GM15510 (cell line): ENCODE data around the gene BDKRB2.

Experiments used
- POLR2A ChIP-seq: IDR thresholded peaks from 3 replicates; pipeline ENCODE4 v1.6.1; 2011; ENCODE audit warnings: borderline replicate concordance; ENCODE audit not compliant: insufficient read length; ENCODE audit errors: extremely low read depth

The BDKRB2 gene

DNA sequence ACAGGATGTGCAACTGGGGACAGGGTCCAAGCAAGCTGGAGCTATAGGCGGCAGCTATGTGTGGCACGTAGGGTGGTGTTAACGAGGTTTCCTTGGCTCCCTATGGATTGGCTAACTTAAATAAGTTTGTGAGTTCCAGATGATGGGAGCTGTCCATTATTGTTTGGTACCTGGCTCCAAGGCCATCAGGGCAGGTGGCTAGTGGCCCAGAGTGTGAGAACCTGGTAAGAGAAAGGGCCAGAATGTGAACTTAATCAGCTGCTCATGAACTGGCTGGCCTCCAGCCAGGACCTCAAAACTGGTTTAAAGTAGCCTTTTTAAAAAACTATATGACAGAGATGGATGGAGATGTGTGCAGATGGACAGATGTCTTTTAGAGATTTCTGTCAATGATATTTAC, 1.5 kb upstream of the BDKRB2 start:
- TF ChIP-seq POLR2A, result no peak

DNA sequence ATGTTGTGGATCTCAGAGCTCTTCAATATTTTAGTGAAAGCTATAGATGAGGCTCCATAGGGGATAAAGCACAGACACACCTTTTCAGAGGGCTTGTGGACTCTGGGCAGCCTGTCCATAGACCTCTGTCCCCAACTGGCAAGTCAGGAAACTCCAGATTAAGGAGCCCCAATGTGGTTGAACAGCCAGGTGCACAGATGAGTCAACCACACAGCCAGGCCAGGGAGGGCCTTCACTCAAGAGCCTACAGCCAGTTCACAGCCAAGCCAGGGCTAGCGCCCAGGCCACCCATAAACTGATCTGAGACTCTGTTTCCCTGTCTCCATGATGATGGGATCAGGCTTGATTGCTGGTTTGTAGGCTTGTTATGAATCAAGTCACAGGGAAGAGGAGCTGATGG, 1.0 kb upstream of the BDKRB2 start:
- TF ChIP-seq POLR2A, result no peak

DNA sequence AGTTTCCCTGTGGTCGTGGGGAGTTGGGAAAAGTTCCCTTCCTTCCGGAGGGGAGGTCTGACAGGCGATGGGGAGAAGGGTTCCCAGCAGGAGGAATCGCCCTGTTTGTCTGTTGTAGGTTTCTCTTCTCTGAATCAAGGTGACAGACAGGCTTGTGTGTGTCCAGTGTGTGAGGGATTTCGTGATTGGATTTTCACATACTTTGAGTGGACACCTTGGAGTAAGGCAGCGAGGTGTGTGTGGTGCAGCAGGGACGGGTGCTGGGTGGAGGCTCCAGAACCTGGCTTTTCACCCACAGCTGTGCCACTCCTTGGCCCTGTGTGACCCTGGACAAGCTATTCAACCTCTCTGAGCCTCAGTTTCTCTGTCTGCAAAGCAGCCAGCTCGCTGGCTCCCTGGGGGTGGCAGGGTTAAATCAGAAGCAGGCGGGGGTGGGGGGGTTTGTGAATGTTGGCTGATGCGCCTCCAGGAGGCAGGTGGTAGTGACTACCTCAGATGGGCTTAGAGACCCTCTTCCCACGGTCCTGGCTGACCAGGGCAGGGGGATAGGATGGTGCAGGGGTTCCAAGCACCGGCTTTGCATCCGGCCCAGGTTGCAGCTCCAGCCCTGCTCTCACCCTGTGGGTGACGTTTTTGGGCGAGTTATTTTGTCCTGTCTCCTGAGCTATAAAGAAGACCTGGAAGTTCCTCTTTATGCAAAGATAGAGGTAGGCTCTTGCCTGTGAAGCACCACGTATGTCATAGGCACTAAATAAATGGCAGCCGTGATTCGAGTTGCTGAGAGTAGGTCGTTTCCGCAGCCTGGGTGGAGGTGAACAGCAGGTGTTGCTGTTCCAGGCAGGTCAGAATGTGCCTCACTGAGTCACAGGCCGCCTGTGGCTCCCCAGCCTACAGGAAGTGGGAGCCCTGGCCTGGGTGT, 679 bp downstream of the BDKRB2 start:
- no peak for TF ChIP-seq POLR2A

DNA sequence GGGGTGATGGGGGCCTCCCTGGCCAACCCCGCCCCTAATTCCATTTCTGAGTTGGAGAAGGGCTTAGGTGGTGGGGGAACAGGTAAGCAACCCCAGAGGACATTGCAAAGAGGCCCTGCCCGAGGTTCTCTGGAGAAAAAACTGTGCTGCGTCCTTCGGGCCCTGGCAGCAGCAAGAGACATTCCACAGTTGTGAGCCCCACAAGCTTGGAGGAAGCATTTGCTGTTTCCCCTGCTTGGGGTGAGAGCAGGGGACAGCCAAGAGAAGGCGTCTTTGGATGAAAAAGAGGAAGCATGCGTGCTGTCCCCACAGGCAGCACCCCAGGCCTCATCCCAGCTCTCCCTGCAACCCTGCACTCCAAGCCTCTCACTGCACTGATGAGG, 1.3 kb downstream of the BDKRB2 start:
- TF ChIP-seq POLR2A, result no peak

DNA sequence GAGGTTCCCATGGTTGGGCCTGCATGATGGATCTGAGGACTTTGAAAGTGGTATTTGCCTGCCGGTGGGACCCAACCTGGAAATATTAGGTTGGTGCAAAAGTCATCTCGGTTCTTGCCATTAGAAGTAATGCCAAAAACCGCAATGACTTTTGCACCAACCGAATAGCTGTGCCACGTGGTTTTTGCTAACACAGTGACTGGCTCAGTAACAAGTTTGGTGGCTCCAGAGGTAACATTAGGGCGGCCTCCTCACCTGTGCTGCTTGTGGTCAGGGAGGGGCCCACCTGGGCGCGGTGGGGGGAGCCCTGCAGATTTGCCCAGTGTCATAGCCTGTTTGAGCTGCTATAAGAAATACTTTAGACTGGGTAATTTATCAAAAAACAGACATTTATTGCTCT, 1.8 kb downstream of the BDKRB2 start:
- no peak for TF ChIP-seq POLR2A

DNA sequence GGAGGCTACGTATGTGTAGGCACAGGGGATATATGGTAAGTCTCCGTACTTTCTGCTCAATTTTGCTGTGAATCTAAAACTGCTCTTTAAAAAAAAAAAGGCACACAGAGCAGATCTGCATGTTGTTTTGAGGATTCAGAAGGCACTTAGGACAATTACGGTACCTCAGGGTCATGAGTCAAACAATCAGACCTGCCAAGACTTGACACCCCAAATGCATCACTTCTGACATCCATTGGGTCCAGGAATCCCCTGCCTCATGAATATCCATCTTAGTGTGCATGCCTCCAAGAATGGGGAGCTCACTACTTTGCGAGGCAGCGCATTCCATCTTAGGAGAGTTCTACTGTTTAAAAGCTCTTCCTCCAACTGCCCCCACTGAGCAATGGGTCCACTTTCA, 3.0 kb downstream of the BDKRB2 start:
- no peak for TF ChIP-seq POLR2A

DNA sequence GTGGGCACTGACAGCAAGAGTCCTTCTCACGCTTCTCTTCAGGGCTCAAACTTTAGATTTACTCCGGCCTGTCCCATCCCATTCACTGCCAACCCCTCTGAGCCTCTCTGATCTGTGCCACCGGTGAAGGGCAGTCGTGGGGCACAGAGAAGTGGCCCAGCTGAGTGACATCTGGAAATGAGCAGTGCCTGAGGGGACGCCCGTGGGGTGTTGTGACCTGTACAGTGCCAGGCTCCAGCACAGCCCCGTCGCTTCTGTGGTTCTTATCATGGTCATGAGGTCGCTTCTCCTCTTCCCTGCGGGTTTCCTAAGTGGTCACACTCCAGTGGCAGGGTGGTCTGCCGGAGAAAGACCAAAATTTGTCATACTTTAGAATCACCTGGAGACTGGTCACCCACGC, 4.1 kb downstream of the BDKRB2 start:
- TF ChIP-seq POLR2A, result no peak

DNA sequence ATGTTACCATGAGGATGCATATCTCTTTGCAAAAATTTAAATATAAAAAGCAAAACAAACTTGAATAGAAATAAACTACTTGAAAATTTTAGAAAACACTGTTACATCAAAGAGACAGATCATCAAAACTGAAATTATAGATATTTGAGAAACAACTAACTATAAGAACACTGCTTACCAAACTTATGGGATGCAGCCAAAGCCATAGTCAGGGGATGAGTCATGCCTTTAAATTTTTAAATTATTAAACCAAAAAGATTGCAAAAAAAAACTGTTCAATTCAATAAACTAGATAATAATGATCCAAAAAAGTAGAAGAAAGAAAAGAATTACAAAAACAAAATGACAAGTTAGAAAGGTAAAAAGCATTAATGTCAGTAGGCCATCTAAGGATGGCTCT, 7.5 kb downstream of the BDKRB2 start:
- no peak for TF ChIP-seq POLR2A

DNA sequence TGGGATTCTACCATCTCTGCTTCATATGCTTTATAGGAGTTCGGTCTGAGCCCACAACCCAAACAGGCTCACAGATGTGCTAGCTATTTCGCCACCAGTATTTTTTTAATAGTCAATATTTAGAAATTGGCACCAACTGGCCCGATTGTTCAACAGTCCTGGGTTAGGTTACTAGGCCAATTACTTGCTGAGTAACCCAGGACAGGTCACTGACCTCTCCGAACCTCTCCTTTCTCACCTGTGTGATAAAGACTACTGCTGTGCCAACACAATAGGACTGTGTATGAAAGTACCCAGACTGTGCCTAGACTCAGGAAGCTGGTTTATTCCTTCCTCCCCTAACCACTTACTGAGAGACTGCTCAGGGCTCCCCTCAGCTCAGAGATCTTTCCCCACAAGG, 8.3 kb downstream of the BDKRB2 start:
- TF ChIP-seq POLR2A, result no peak

DNA sequence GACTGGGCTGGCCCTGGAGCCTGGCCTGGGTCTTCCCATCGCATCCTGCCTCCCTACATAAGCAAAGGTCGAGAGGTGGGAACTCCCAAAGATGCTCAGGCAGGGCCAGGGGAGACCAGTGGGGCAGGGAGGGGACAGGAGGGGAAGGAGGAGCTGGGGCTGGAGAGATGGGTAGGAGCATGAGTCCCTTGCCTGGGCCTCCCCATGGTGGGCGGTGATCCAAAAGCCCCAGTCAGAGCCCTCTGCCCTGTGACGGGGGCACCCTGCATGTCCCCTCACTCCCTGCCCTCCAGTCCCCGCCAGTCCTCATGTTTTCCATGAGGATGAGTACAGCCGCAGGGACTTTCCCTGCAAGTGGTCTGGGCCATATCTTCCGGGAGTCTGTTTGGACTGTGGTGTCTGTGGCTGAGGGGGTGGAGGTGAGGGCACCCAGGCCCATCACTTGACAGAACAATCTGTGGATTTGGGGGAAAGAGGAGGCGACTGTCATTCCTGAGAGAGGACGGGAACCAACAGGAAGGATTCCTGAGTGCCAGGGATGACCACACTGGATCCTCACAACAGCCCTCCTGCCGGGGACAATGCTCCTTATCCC, 9.3 kb downstream of the BDKRB2 start:
- no peak for TF ChIP-seq POLR2A

DNA sequence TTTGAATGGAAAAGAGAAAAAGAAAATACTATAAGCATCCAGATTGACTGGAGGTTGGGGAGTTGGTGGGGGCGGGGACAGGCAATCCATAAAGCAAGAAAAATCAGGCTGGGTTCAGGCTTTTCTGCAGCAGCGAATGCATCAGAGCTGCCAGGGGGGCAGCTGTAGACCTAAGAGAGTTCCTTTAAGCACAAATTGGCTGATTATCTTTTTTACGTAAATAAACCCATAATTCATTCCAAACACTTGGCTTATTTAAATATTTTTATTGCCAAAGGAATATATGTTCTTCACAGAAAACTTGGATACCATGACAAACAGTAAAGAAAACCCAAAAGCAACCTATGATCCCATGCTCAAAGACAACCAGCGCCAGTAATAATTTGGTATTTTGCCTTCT, 10.2 kb downstream of the BDKRB2 start:
- TF ChIP-seq POLR2A, result no peak

DNA sequence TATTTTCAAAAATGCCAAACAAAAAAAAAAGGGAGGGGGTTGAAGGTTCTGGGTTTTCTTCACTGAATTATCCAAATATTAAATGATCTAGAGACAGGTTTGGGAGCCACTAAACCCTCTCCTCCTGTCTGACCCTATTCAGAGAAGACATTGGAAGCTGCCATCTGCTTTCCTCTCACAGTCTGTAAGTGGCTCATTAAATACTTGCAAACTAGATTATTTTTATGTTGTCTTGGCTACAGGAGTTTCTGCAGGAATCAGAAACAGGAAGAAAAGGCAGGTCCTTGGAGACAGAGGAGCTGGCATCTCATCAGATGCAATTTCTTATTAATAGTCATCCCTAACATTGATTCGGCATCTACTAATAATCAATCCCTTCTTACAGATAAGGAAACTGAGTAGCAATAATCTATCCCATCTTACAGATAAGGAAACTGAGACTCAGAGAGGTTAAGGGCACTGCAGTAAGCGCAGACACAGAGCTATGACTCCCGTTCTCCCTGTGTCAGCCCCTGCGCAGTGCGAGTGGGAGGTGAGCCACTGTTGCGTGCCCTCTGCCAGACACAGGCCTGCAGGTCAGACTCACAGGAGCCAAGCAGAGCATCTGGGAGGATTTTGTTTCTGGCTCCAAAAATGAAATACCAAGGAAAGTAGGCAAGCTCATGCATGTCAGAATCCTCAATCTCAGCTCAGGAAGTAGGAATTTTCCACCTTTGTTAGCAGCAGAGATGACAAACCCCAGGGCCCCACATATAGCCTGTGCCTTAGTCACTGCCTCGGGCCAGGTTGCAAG, 11.0 kb downstream of the BDKRB2 start:
- no peak for TF ChIP-seq POLR2A

DNA sequence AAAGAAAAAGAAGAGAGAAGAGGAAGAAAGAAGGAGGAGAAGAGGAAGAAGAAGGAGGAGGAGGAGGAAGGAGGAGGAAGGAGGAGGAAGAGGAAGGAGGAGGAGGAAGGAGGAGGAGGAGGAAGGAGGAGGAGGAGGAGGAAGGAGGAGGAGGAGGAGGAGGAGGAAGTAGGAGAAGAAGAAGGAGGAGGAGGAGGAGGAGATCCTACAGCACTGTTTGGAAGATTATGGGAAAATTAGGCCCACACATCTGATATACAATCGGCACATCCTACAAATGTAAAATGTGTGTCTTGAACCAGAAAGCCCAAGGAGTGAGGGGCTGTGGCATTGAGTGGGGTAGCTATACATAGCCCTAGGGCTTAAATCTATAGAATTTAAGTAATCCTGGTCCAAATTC, 12.0 kb downstream of the BDKRB2 start:
- no peak for TF ChIP-seq POLR2A

DNA sequence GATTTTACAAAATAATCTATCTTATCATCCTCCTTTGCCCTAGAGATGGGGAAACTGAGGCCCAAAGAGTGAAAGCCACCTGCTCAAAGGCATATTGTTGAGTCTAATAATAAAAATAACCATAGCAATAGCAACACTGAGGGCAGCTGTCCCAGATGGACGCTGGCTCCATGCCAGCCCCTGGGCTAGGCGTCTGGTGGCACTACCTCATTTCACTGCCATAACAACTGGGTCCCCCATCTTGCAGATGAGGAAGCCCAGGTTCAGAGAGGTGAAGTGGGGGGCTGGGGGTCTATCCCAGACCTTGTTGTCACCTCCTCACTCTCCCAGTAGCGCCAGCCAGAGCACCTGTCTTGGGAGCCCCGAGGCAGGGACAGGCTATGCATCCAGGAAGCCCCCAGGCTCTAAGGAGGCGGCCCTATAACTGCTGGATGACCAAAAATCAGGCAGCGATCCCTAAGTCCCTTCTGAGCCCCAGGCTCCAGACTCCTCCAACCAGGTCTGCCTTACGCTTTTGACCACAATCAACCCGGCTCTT, 12.8 kb downstream of the BDKRB2 start:
- TF ChIP-seq POLR2A, result no peak

DNA sequence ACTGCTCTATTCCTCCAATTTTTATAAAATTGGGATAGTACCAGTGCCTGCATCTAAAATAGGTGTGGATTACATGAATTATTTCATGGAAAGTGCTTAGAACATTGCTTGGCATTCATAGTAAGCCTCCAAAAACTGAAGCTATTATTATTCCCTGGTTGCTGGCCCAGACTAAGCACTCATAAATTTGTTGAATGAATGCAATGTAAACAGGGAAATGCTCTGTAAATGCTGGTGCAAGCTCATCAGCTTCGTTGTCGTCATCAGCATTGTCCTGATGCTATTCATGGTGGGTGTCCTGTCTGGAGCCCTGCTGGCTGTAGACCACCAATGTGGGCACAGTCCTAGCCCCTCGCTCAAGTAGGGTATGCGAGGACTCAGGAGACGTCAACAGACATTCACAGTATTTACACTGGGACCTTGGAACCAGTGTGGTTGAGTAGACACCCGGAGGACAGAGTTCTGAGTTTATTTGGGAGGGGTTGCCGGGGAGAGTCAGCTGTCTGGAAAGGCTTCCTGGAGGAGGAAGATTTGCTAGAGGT, 16.5 kb downstream of the BDKRB2 start:
- TF ChIP-seq POLR2A, result no peak
